HG02678 (cell line): ENCODE measurements around the gene ADGRF1.
"Not testable (repeated sequence)": the region's sequence is repeated elsewhere in the genome, so short reads cannot be mapped to it uniquely, and the experiment has no call there.

Experiments used
- ATAC-seq: cut with Tn5 transposase; IDR thresholded peaks from one replicate; pipeline ENCODE4 v1.9.1; 2021; ENCODE audit warnings: mild to moderate bottlenecking, moderate library complexity; ENCODE audit not compliant: unreplicated experiment

The ADGRF1 gene

DNA sequence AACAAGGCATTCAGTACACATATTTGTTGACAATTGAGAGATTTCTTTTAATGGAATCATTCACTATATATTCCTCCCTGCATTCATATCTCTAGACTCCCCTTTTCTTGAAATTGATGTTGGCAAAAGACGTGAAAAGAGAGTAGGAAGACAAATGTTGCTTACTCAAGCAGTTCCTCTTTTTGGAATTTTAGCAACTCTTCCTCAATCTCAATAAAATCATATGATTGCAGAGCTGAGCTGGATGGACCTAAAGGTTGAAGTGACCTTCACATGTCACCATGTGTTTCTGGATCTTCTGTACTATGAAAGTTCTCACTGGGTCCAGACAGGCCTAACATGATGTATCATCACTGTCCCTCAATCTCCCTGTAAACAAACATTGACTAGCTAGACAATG, 18.6 kb downstream of the ADGRF1 start:
- no peak for ATAC-seq

DNA sequence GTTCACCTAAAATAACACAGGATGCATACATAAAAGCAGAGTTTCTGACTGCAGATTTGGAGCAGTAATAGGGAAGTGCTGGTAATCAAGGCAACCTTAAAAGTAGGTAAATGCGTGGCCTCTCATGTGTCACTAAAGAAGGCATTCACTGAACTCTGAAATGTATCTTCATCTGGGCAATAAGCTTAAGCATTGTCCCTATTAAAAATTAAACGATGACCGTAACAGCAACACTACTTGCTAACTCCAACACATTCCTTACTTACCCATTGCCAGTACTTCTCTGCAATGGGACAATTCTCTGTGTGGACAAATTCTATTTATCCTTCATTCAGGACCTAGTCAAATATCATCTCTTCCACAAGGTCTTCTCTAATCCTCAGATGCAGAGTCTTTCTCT, 19.9 kb downstream of the ADGRF1 start:
- no peak for ATAC-seq

DNA sequence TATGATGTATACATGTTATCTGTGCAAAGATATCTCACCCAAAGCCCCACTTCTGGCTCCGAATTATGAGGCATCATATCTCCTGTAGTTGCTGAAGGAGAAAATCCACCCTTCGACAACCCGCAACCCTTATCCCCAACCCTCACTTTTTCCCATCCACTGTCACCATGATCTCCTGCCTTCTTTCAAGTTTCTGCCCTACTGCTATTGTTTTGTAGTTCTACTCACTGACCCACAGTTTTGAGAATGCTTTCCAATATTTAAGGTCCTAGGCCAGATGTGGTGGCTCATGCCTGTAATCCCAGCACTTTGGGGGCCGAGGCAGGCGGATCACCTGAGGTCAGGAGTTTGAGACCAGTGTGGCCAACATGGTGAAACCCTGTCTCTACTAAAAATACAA, 22.2 kb downstream of the ADGRF1 start:
- no peak for ATAC-seq

DNA sequence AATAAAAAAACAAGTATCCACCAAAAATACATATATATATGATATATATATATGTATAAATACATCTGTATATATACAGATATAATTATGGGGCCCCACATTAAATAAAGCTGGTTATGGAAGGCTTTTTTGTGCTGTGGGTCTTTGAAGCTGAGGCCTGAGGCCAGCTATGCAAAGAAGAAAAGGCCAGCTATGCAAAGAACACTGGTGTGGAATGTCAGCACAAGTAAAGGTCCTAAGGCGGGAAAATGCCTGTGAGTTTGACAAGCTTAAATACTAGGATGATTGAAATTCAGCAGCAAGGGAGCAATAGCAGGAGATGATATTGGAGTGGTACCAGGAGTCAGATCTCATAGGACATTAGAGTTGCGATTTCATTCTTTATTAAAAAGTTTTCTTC, 25.2 kb downstream of the ADGRF1 start:
- ATAC-seq: no peak

DNA sequence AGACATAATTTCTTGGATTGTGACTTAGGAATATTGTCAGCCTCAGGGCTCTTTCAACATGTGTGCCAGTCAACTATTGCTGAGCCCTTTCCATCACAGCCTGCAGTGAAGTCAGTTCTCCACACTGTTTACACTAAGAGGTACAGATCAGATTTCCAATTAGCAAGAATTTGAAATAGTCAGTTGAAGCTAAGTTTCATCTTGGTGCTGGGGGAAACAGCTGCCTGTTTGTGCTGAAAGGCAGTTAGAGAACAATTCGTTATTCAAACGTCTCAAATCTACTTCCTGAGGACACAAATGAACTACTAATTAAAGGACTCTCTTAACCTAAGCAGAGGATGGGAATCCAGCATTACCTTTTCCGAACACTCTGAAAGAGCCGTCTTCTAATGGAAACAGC, 25.9 kb downstream of the ADGRF1 start:
- ATAC-seq: no peak

DNA sequence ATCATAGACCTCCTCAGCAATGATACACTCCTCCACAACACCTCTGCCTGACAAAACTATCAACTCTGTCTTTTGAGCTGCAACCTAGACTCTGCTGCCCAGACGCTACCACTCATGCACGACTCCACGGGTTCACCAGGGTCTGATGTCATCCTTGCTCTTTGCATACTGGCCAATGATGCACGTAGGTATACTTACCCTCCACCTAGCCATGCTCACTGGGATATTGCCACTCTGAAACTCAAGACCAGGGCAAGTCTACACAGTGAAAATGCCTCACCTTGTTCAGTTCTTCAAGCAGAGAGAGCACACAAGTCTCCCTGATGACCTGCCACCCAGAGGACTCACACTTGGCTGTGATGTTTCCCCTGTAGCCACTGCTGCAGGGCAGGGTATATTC, 27.7 kb downstream of the ADGRF1 start:
- no peak for ATAC-seq

DNA sequence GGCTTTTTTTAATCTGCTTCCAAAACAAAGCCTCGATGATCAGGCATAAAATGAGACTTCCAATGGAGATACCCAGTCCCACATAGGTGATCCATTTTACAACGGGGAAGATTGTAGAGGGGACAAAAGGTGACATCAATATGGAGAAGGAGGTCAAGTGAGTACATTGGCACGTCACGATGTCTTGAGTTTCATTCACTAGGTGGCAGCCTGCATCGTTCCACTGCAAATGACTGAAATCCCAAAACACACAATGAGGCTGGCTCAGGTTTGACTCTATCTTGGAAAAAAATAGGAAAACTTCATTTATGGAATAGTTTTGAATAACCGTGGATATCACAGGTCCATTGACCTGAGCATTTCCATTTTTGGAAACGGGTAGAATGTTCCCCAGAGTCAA, 32.5 kb downstream of the ADGRF1 start:
- no peak for ATAC-seq

DNA sequence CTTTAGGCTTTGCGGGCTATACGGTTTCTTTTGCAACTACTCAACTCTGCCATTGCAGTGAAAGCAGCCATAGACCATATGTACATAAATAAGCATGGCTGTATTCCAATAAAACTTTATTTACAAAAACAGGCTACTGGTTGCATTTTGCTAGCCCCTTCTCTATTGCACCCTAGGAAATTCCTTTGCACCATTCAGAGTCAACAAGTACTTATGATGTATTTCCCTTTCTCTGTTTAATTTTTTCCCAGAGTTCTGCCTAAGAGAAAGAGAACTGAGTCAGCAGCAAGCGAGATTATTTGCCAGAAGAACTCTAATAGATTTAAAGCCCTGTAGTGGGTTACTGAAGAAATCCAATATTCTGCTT, 33.8 kb downstream of the ADGRF1 start:
- no peak for ATAC-seq

DNA sequence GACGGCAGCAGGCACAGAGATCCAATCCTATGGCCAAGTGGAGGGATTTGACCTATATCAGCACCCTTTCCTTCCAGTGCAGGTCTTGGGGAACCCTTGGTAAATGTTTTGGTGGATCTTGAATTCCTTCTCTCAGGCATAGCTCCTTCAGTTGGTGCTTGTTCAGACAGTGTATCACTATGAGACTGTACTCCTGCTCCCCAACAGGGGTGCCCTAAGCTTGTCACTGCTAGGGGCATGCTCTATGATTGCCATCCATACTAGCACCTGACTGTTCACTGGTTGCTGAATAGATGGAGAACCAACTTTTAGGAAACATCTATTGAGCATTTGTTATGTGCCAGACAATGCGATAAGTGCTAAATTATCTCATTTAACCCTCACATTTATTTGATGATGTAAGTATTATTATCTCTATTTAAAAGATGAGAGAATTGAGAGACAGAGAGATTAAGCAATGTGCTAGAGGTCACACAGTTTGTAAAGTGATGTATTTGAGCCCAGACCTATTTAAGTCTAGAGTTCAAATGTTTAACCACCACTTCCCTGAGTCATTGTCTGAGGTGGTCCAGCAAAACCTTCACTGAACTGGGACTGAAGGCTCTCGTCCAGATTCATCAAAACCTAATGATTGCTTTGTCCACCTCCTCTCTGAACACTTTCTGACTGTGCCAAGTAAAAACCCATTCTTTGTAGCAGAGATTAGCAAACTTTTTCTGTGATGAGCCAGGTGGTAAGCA, 34.3 kb downstream of the ADGRF1 start:
- ATAC-seq: no peak

DNA sequence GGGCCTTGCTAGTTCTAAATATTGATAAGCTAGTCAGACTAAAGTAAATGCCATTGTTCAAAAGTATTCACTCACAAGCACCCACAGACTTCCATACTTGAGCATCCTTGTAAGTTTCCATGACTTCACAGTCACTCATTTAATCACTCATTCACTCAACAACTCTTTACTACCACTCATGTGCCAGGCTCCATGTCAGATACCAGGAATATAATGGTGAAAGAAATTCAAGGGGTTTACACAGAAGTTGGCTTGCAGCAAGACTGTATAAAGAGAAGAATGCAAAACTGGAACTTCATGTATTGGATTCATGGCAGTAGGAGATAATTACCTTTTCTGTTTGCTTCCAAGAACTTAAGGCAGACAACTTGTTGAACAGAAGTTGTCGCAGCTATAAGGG, 36.6 kb downstream of the ADGRF1 start:
- ATAC-seq: no peak

DNA sequence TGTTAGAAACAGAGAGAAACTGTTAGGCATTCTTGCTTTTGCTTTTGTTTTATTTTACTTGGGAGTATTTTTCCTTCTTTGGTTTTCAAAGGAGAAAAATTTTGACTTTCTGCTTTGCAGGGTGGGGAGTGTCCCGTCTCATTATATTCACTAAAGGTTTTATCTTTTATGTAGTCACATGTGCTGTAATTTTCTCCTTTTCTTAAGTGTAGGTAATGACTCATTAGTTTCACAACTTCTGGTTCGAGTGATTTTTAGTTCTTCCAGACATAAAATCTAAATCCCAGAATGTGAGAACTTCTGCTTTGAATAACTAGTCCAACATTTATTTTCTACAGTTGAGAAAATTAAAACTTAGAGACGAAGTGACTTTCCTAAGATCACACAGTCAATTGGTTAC, 37.7 kb downstream of the ADGRF1 start:
- no peak for ATAC-seq

DNA sequence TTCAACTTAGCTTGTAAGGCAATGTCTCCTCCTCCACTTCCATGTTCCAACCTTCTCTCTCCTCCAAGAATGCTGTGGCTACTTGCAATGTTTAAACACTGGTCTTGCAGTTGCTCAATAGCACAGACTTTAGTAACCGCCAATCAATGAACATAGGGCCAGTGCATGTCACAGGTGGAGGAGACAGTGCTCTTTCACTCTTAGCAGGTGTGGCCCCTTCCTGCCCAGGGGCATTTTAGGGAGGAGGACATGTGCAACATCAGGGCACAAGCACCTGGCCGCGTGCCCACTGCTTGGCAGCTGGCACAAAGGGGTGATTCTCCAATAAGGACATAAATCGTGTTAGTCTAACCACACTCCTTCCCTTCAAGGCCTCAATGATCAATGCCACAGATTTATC, 41.3 kb downstream of the ADGRF1 start:
- no peak for ATAC-seq

DNA sequence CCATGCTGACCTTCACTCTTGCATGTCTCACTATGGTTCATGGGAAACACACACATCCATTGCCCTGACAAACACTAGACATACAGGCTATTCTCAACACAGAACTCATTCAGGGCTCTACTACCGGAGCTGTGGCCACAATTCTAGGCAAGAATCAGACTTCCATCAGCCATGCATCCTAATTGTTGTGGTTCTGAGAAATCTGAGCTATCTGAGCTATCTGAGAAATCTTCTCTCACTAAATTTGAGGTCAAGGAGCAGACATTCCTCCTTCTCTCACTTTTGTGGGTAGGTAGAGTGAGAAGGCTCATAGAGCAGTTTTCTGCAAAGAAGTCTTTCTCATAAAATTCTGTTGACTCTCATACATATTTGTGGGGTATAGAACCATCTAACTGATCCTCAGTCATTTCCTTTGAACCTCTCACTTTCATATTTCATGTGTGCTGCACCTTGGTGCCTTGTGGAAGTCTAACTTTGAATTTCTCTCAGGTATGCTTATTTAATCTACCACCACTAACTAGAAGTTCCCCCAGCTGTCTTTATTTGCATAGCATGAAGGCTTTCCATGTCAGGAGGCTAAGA, 43.6 kb downstream of the ADGRF1 start:
- no peak for ATAC-seq

DNA sequence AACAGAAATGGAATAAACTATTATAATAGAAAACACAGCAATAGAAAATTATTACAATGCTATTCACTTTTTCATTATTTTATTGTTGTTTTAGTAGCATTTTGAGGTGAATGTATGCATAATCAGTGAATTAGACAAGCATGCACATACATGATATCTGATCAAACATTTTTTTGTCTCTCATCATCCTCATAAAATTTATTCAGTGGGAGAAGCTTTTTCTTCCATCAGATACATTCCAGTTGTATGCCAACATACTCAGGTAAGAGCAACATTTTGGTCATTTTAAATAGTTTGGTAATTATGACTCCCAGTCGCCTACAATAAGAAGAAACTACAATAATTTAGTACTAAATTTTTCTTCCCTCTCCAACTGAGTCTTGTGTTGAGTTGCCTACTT, 44.5 kb downstream of the ADGRF1 start:
- ATAC-seq: no peak

DNA sequence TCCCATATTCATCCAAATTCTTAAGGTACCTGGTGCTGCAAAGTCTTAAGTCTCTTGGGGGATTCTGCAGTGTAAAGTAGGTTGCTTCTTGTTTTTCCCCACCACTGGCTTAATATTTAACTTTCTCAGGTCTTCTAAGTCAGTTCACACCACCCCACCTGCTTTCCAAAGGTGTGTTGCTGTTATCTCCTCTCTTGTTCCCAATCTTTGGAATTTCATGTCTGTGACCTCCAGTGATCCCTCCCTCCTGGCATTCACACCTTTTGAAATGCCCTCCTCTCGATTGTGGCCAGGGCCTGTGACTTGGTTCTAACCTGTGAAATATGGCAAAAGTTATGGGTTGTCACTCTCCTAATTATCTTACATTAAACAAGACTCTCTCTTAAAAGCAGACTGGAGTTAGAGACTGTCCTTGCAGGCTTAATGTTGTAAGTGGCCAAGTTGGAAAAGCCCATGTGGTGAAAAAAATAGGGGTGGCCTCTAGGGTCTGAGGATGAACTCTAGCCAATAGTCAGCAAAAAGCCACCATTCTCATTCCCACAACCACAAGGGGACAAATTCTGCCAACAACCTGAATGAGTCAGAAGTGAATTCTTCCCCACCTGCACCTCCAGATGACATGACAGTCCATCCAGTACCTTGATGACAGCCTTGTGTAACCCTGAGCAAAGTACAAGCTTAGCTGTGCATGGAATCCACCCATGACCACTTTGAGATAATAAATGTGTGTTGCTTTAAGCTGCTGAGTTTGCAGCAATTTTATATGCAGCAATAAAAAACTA, 45.1 kb downstream of the ADGRF1 start:
- ATAC-seq: no peak

DNA sequence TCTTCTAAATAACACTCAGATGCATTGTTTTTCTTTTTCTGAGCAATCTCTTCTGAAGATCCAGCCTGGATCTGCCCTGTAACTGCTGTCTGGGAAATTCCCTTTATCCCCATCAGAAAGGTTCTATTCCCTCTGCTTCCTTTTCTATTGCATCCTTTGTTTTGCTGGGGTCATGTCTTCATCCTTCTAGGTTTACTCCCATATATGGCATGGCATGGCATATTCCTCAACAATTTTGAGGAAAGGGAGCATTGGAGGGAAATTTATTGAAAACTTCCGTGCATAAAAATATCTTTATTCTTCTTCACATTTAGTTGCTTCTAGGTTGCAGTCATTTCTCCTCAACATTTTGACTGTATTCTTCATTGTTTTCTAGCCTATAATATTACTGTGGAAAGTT, 47.2 kb downstream of the ADGRF1 start:
- ATAC-seq: no peak

DNA sequence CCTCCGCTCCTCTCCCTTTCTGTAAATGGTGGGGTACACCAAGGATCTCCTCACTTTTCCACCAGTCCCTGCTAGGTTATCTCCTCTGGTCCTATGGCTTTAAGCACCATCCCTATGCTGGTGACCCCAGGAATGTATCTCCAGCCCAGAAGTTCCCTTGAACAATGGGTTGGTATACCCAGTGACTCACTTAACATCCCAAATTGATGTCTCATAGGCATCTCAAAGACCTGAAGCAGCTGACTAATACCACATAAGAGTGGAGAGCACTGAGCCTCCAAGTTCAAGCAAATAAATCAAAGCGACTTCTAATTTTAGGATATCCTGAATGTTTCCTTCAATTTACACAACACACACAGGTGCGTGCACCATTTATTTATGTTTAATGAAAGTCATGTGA, 48.3 kb downstream of the ADGRF1 start:
- ATAC-seq: no peak

DNA sequence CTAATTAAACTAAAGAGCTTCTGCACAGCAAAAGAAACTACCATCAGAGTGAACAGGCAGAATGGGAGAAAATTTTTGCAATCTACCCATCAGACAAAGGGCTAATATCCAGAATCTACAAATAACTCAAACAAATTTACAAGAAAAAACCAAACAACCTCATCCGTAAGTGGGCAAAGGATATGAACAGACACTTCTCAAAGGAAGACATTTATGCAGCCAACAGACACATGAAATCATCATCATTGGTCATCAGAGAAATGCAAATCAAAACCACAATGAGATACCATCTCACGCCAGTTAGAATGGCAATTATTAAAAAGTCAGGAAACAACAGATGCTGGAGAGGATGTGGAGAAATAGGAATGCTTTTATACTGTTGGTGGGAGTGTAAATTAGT, 49.7 kb downstream of the ADGRF1 start:
- not testable (repeated sequence) for ATAC-seq

DNA sequence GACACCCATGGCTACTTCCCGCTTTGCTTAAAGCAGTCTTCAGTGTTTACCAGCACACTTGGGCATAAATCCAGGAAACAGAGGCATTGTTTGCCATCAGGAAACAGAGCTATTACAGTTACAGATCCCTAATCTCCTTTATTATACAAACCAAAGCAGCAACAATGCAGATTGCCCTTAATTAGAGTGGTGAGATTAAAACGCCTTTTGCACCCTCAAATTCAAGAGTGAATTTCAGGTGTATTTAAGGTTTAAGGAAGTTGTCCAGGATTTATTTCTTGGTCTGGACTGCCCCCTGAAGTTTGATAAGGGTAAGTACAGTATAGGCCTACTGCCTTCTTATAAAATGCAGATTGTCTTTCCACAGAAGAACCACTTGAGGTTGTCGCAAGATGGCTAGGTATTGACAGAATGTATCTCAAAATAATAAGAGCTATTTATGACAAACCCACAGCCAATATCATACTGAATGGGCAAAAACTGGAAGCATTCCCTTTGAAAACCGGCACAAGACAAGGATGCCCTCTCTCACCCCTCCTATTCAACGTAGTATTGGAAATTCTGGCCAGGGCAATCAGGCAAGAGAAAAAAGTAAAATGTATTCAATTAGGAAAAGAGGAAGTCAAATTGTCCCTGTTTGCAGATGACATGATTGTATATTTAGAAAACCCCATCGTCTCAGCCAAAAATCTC, 51.2 kb downstream of the ADGRF1 start:
- ATAC-seq: not testable (repeated sequence)

DNA sequence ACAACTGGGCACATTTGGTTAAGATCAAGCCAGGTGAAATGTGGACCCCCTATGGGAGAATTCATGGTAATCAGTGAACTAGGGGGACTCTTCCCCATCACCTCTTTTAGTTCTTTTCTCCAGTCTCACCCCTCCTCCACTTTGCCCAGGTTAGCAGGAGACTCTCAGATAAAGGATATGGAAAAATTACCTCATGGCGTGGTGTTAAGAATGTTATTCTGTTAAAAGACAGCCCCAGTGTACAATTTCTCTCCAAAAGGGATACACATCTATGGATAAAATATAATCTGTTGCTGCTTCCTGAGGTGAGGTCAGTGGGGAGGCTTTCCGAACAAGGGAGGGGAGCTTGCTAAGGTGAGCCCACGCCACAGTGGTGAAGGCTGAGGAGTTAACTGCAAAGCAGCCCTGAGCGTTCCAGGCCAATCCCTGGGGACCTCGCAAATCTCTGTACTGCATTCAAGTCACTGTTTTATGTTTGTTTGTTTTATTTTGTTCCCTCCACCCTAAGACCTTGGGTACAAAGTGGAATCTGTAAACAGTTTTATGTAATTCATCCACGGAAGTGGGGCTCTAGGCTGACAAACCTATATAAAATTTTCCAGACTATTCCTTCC, 52.0 kb downstream of the ADGRF1 start:
- no peak for ATAC-seq

DNA sequence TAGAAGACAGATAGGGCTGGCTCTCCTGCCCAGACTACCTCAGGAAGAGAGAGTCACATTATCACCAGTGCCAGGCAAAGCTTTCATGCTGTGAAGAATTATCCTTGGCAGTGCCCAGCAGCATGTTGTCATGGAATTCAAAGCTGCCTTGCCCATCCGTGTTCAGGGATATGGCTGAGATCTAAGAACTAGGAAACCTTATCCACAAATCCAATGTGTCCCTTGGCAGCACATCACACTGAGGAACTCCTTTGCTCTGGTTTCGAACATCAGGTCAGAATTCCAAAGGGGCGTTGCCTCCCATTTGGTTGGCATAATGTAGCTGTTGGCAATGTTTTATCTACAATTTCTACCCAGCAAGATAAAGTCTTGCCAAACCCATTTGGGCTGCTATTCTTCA, 52.7 kb downstream of the ADGRF1 start:
- ATAC-seq: no peak
